Skin of body (tissue), 2 donors: ENCODE measurements around the gene PSMD2. TPM values are rescaled to one million over a fixed set of nuclear protein-coding genes. Genes with fewer than 3 reads are reported as not detected.
A peak's percentile ranks its signal among the peaks of the same experiment; 100 is the strongest.

ENCODE experiments used
- DNase-seq: peaks from one replicate; lab custom pipeline; 2025; lab: John Stamatoyannopoulos, UW
- total RNA-seq: library from RNA; depleted of rRNA; stranded (reverse); fragments of >200 nt; gene quantifications from one replicate; pipeline ENCODE4 v1.2.3, GENCODE V29; 2014

Gene PSMD2
- total RNA-seq, 1 donor from 2014 or later = 167 TPM

- no peak for DNase-seq
Measured at GRCh38 chr3:184315871-184316661, 17.0 kb downstream of the PSMD2 start.

GRCh38 chr3:184316792-184317191 lies 17.8 kb downstream of the PSMD2 start:
- no peak for DNase-seq

GRCh38 chr3:184317201-184317600 lies 18.2 kb downstream of the PSMD2 start:
- DNase-seq = no peak

- DNase-seq = peak; percentile 63
Measured at GRCh38 chr3:184320104-184320445, 21.0 kb downstream of the PSMD2 start.

GRCh38 chr3:184321666-184322065 lies 22.6 kb downstream of the PSMD2 start:
- DNase-seq = no peak

- no peak for DNase-seq
Measured at GRCh38 chr3:184322731-184323487, 23.9 kb downstream of the PSMD2 start.

- DNase-seq = no peak
Measured at GRCh38 chr3:184323696-184324095, 24.7 kb downstream of the PSMD2 start.

GRCh38 chr3:184325269-184325668 lies 26.2 kb downstream of the PSMD2 start:
- DNase-seq = no peak

GRCh38 chr3:184325715-184326369 lies 26.8 kb downstream of the PSMD2 start:
- no peak for DNase-seq

- no peak for DNase-seq
Measured at GRCh38 chr3:184327171-184327570, 28.1 kb downstream of the PSMD2 start.

- DNase-seq = no peak
Measured at GRCh38 chr3:184328516-184328915, 29.5 kb downstream of the PSMD2 start.

GRCh38 chr3:184332370-184333090 lies 33.5 kb downstream of the PSMD2 start:
- no peak for DNase-seq

GRCh38 chr3:184333190-184333589 lies 34.1 kb downstream of the PSMD2 start:
- no peak for DNase-seq

- no peak for DNase-seq
Measured at GRCh38 chr3:184333700-184334099, 34.7 kb downstream of the PSMD2 start.

GRCh38 chr3:184334470-184335158 lies 35.6 kb downstream of the PSMD2 start:
- no peak for DNase-seq

GRCh38 chr3:184335291-184335660 lies 36.2 kb downstream of the PSMD2 start:
- no peak for DNase-seq

- DNase-seq = peak; percentile 71
Measured at GRCh38 chr3:184335661-184336546, 36.9 kb downstream of the PSMD2 start.

GRCh38 chr3:184336547-184337398 lies 37.7 kb downstream of the PSMD2 start:
- DNase-seq = peak; percentile 63

GRCh38 chr3:184337399-184337714 lies 38.3 kb downstream of the PSMD2 start, which contains the start of gene FAM131A:
FAM131A (plus strand) TSS chr3:184337600; CDS start chr3:184337631, 31 bp downstream.
- DNase-seq = peak; percentile 71
